ENCODE results near the gene YBX1.
"Not testable (repeated sequence)": the region's sequence is repeated elsewhere in the genome, so short reads cannot be mapped to it uniquely, and the experiment has no call there.

The YBX1 gene

GRCh38 chr1:42703888-42704464 lies 21.8 kb downstream of the YBX1 start:
- H3K4me3 ChIP-seq (ENCODE audit: low read depth, low read length): no peak overlapping the region
- TF ChIP-seq, protein P1, sequence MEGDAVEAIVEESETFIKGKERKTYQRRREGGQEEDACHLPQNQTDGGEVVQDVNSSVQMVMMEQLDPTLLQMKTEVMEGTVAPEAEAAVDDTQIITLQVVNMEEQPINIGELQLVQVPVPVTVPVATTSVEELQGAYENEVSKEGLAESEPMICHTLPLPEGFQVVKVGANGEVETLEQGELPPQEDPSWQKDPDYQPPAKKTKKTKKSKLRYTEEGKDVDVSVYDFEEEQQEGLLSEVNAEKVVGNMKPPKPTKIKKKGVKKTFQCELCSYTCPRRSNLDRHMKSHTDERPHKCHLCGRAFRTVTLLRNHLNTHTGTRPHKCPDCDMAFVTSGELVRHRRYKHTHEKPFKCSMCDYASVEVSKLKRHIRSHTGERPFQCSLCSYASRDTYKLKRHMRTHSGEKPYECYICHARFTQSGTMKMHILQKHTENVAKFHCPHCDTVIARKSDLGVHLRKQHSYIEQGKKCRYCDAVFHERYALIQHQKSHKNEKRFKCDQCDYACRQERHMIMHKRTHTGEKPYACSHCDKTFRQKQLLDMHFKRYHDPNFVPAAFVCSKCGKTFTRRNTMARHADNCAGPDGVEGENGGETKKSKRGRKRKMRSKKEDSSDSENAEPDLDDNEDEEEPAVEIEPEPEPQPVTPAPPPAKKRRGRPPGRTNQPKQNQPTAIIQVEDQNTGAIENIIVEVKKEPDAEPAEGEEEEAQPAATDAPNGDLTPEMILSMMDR (IDR thresholded peaks at IDR 0.05; ENCODE audit: low read depth, low read length, missing control alignments): no peak
- no peak overlapping the region for H3K27ac ChIP-seq
- H3K36me3 ChIP-seq (replicated peaks): peaks cover 77% of the 10 kb centered on the region
- H3K27me3 ChIP-seq (replicated peaks): no peaks in the 10 kb centered on the region
- DNase-seq: no peak
- in situ Hi-C loops (cut with HindIII; ENCODE audit: low pct_ligation_motif_present, low sequenced_read_pairs): no loop called here

DNA sequence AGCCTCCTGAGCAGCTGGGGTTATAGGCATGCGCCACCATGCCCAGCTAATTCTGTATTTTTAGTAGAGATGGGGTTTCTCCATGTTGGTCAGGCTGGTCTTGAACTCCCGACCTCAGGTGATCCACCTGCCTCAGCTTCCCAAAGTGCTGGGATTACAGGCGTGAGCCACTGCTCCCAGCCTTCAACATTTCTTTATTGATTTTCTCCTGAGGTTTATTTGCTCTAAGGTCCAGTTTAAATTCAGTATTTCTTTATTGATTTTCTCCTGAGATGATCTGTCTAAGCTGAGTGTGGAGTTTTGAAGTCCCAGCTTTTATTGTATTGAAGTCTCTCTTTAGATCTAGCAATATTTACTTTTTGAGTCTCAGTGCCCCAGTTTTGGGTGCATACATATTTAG lies 30.6 kb downstream of the YBX1 start:
- DNase-seq; H3K36me3 ChIP-seq (replicated peaks); H3K27me3 ChIP-seq (replicated peaks); in situ Hi-C loops (cut with HindIII; ENCODE audit: low pct_ligation_motif_present, low sequenced_read_pairs); H3K27ac ChIP-seq; H3K4me3 ChIP-seq (ENCODE audit: low read depth, low read length): not testable (repeated sequence)

DNA sequence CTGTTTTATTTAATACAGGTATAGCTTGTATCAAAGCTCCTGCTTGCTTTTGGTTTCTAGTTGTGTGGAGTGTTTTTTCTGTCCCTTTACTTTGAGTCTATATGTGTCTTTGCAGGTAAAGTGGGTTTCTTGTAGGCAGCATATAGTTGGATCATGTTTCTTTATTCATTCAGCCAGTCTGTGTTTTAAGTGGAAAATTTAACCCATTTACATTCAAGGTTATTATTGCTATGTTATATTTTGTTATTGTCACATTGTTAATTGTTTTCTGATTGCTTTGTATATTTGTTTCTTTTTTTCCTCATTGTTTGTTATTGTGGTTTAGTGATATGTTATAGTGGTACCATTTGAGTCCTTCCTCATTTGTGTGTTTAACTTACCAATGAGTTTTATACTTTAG lies 31.1 kb downstream of the YBX1 start:
- TF ChIP-seq, protein P1 (IDR thresholded peaks at IDR 0.05; ENCODE audit: low read depth, low read length, missing control alignments): no peak
- Histone ChIP-seq H3K36me3 (replicated peaks) (peaks cover 3% of the 10 kb centered on the region), H3K27ac (no peak overlapping the region), H3K27me3 (replicated peaks) (no peaks in the 10 kb centered on the region), H3K4me3 (ENCODE audit: low read depth, low read length) (no peak overlapping the region)
- DNase-seq: no peak
- in situ Hi-C loops (cut with HindIII; ENCODE audit: low pct_ligation_motif_present, low sequenced_read_pairs): no loop called here

- in situ Hi-C loops (cut with HindIII; ENCODE audit: low pct_ligation_motif_present, low sequenced_read_pairs); H3K4me3 ChIP-seq (ENCODE audit: low read depth, low read length); H3K36me3 ChIP-seq (replicated peaks); DNase-seq; H3K27me3 ChIP-seq (replicated peaks); H3K27ac ChIP-seq: not testable (repeated sequence)
These were observed 32.2 kb downstream of the YBX1 start for GRCh38 chr1:42714441-42714840.

DNA sequence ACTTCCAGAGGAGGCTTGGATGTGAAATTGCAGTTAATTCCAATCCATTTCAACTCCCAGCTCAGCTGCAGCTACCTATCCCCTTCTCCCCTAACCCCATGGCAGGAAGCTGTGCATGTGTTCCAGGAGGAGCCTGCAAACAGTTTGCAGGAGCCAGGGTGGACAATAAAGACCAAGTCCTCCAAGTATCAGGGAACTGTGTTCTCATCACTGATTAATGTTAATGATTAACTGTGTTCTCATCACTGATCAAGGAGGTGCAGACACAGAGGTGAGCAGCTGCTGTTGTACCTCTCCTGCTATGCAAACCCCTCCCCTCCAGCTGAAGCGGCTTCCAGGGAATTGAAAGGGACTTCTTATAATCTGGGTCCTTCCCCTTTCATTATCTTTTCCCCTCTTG lies 38.6 kb downstream of the YBX1 start:
- in situ Hi-C loops (cut with HindIII; ENCODE audit: low pct_ligation_motif_present, low sequenced_read_pairs): no loop called here
- TF ChIP-seq, protein P1 (IDR thresholded peaks at IDR 0.05; ENCODE audit: low read depth, low read length, missing control alignments): no peak

GRCh38 chr1:42721926-42722325 lies 39.7 kb downstream of the YBX1 start:
- TF ChIP-seq, protein P1 (IDR thresholded peaks at IDR 0.05; ENCODE audit: low read depth, low read length, missing control alignments): no peak
- H3K27ac ChIP-seq: no peak overlapping the region
- in situ Hi-C loops (cut with HindIII; ENCODE audit: low pct_ligation_motif_present, low sequenced_read_pairs): no loop called here

More for the DNA sequence above, 38.6 kb downstream of the YBX1 start:
- Histone ChIP-seq H3K4me3 (ENCODE audit: low read depth, low read length) (no peak overlapping the region), H3K36me3 (replicated peaks) (no peaks in the 10 kb centered on the region), H3K27ac (no peak overlapping the region), H3K27me3 (replicated peaks) (no peaks in the 10 kb centered on the region)
- no peak for DNase-seq

DNA sequence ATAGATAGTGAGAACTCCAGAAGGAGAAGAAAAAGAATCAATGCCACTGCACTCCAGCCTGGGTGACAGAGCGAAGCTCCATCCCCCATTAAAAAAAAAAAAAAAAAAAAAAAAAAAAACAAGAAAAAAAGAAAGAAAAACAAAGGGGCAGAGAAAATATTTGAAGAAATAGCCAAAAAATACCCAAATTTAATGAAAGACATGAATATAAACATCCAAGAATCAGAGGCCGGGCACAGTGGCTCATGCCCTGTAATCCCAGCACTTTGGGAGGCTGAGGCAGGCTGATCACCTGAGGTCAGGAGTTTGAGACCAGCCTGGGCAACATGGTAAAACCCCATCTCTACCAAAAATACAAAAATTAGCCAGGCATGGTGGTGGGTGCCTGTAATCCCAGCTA lies 40.2 kb downstream of the YBX1 start:
- H3K27me3 ChIP-seq (replicated peaks); H3K36me3 ChIP-seq (replicated peaks); DNase-seq; H3K27ac ChIP-seq; in situ Hi-C loops (cut with HindIII; ENCODE audit: low pct_ligation_motif_present, low sequenced_read_pairs); H3K4me3 ChIP-seq (ENCODE audit: low read depth, low read length): not testable (repeated sequence)

More at GRCh38 chr1:42721926-42722325, 39.7 kb downstream of the YBX1 start:
- Histone ChIP-seq H3K36me3 (replicated peaks) (no peaks in the 10 kb centered on the region), H3K27me3 (replicated peaks) (no peaks in the 10 kb centered on the region), H3K4me3 (ENCODE audit: low read depth, low read length) (no peak overlapping the region)
- DNase-seq: no peak

Data from brain microvascular endothelial cell (primary cell).